ENCODE data around the gene CTTNBP2.
A peak's percentile ranks its signal among the peaks of the same experiment; 100 is the strongest.

Gene CTTNBP2

GRCh38 chr7:117839507-117839906 is 33.7 kb downstream of the CTTNBP2 start:
- no peak for TF ChIP-seq CTCF (IDR thresholded peaks at IDR 0.05; ENCODE audit: insufficient read depth, low read length)
- no peak for TF ChIP-seq SPI1 (IDR thresholded peaks at IDR 0.05; ENCODE audit: borderline replicate concordance, low read depth)
- no peak for TF ChIP-seq REST (IDR thresholded peaks at IDR 0.05; ENCODE audit: insufficient replicate concordance, low read depth)
- TF ChIP-seq GABPA (IDR thresholded peaks at IDR 0.05; ENCODE audit: low read depth): no peak
- no peak for TF ChIP-seq POLR2AphosphoS5 (IDR thresholded peaks at IDR 0.05; ENCODE audit: low read depth)
- H3K27me3 ChIP-seq (ENCODE audit: insufficient read depth, poor library complexity, severe bottlenecking): no peaks in the 10 kb centered on the region
- no peak for DNase-seq (ENCODE audit: low read depth in 1 of 2, low spot score in 1 of 2)
- H3K4me3 ChIP-seq (replicated peaks; ENCODE audit: insufficient read depth, low read length): no peak overlapping the region
- H3K27ac ChIP-seq (replicated peaks): no peak overlapping the region

GRCh38 chr7:117837841-117838240 is 35.4 kb downstream of the CTTNBP2 start:
- DNase-seq (ENCODE audit: low read depth in 1 of 2, low spot score in 1 of 2): no peak
- Histone ChIP-seq H3K4me3 (replicated peaks; ENCODE audit: insufficient read depth, low read length) (no peak overlapping the region), H3K27me3 (ENCODE audit: insufficient read depth, poor library complexity, severe bottlenecking) (no peaks in the 10 kb centered on the region), H3K27ac (replicated peaks) (no peak overlapping the region)
- TF ChIP-seq GABPA (IDR thresholded peaks at IDR 0.05; ENCODE audit: low read depth) (no peak), POLR2AphosphoS5 (IDR thresholded peaks at IDR 0.05; ENCODE audit: low read depth) (no peak), SPI1 (IDR thresholded peaks at IDR 0.05; ENCODE audit: borderline replicate concordance, low read depth) (no peak), REST (IDR thresholded peaks at IDR 0.05; ENCODE audit: insufficient replicate concordance, low read depth) (no peak), CTCF (IDR thresholded peaks at IDR 0.05; ENCODE audit: insufficient read depth, low read length) (no peak)

GRCh38 chr7:117835016-117835664 is 38.1 kb downstream of the CTTNBP2 start:
- Histone ChIP-seq H3K27ac (replicated peaks) (no peak overlapping the region), H3K4me3 (replicated peaks; ENCODE audit: insufficient read depth, low read length) (no peak overlapping the region), H3K27me3 (ENCODE audit: insufficient read depth, poor library complexity, severe bottlenecking) (no peaks in the 10 kb centered on the region)
- TF ChIP-seq CTCF (IDR thresholded peaks at IDR 0.05; ENCODE audit: insufficient read depth, low read length) (no peak), SPI1 (IDR thresholded peaks at IDR 0.05; ENCODE audit: borderline replicate concordance, low read depth) (peak; percentile 88), REST (IDR thresholded peaks at IDR 0.05; ENCODE audit: insufficient replicate concordance, low read depth) (no peak), GABPA (IDR thresholded peaks at IDR 0.05; ENCODE audit: low read depth) (no peak), POLR2AphosphoS5 (IDR thresholded peaks at IDR 0.05; ENCODE audit: low read depth) (no peak)
- no peak for DNase-seq (ENCODE audit: low read depth in 1 of 2, low spot score in 1 of 2)
